Measurements from ENCODE around the gene GK.
"Not testable (repeated sequence)": the region's sequence is repeated elsewhere in the genome, so short reads cannot be mapped to it uniquely, and the experiment has no call there.

GK gene

DNA sequence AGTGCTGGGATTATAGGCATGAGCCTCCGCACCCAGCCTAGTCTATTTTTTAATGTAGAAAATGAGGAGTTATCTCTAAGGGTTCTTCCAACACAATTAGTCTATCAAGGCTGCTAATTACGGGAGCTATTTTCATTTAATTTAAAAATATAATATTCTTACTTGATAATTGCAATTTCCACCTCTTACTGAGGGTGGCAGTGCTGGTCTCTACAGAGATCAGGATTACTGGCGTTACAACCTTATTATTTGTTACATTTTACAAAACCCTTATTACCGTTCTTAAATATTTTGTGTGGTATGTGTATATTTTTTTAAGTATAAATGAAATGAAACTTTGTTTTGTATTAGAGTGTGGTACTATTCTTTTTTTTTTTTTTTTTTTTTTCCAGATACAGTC is 17.6 kb upstream of the GK start:
- CTCF ChIA-PET = interaction anchor here (0.8 kb wide), 1 partner anchor 45 kb away, joined by 4 read pairs; no protein-coding TSS in a partner anchor
- TF ChIP-seq, protein P1, sequence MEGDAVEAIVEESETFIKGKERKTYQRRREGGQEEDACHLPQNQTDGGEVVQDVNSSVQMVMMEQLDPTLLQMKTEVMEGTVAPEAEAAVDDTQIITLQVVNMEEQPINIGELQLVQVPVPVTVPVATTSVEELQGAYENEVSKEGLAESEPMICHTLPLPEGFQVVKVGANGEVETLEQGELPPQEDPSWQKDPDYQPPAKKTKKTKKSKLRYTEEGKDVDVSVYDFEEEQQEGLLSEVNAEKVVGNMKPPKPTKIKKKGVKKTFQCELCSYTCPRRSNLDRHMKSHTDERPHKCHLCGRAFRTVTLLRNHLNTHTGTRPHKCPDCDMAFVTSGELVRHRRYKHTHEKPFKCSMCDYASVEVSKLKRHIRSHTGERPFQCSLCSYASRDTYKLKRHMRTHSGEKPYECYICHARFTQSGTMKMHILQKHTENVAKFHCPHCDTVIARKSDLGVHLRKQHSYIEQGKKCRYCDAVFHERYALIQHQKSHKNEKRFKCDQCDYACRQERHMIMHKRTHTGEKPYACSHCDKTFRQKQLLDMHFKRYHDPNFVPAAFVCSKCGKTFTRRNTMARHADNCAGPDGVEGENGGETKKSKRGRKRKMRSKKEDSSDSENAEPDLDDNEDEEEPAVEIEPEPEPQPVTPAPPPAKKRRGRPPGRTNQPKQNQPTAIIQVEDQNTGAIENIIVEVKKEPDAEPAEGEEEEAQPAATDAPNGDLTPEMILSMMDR (IDR thresholded peaks at IDR 0.05; ENCODE audit: control extremely low read depth, extremely low read depth, low read depth, missing control alignments) = no peak
- POLR2A ChIA-PET = no interaction called here
- DNase-seq (ENCODE audit: extremely low spot score) = peak; percentile 29

DNA sequence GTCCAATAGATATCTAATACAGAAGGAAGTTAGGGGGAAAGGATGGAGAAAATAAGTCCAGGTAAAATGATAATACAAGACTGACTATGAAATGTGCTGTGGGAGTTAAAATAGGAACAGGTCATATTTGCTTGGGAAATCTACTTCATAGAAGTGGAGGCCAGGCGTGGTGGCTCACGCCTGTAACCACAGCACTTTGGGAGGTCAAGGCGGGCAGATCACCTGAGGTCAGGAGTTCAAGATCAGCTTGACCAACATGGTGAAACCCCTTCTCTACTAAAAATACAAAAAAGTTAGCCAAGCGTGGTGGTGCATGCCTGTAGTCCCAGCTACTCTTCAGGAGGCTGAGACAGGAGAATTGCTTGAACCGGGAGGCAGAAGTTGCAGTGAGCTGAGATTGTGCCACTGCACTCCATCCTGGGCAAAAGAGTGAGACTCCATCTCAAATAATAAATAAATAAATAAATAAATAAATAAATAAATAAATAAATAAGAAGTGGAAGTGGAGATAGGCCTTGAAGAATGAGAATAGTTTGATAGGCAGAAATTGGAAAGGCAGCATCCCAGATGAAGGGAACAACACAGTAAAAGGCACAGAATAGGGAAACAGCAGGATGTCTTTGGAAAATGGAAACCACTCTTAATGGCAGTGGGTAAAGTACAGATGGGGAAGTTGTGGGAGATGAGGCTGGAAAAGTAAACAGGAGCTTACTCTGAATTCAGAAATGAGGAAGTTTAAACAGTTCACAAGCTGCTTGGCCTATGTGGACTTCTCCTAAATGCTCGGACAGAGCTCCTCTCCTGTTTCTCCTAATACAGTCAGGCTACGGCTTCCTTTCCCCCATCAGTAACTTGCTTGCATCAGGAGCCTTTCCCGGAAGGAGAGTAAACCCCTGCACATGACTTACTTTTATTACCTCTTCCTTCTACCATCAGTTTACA is 15.1 kb upstream of the GK start:
- TF ChIP-seq, protein P1 (IDR thresholded peaks at IDR 0.05; ENCODE audit: control extremely low read depth, extremely low read depth, low read depth, missing control alignments) = no peak
- ChIA-PET POLR2A (no interaction called here), CTCF (no interaction called here)
- DNase-seq (ENCODE audit: extremely low spot score) = no peak

DNA sequence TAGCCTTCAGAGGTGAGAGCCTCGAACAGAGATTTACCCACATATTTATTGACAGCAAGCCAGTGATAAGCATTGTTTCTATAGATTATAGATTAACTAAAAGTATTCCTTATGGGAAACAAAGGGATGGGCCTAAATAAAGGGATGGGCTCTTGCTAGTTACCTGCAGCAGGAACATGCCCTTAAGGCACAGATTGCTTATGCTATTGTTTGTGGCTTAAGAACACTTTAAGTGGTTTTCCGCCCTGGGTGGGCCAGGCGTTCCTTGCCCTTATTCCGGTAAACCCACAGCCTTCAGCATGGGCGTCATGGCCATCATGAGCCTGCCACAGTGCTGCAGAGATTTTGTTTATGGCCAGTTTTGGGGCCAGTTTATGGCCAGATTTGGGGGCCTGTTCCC is 13.5 kb upstream of the GK start:
- POLR2A ChIA-PET; DNase-seq (ENCODE audit: extremely low spot score): not testable (repeated sequence)
- CTCF ChIA-PET = interaction anchor here (1.2 kb wide), 1 partner anchor 10 kb away, joined by 3 read pairs; no protein-coding TSS in a partner anchor

DNA sequence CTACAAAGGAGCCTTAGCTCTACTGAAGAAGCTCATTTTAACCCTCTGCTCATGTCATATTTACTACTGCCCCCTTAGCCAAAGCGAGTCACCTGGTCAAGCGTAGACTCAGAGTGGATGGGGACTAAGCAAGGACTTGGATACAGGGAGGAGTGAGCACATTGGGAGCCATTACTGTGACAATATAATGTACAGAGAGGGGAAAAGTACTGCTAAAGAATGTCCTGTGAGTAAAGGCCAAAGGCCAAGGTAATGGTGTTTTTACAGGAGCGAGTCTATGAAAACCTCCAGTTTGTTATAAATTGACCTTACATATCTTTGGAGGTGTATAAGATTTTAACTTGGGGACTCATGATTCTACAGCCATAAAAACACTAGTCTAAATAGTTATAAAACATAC is 10.6 kb upstream of the GK start:
- TF ChIP-seq, protein P1 (IDR thresholded peaks at IDR 0.05; ENCODE audit: control extremely low read depth, extremely low read depth, low read depth, missing control alignments) = no peak
- DNase-seq (ENCODE audit: extremely low spot score) = no peak
- ChIA-PET CTCF (no interaction called here), POLR2A (no interaction called here)

DNA sequence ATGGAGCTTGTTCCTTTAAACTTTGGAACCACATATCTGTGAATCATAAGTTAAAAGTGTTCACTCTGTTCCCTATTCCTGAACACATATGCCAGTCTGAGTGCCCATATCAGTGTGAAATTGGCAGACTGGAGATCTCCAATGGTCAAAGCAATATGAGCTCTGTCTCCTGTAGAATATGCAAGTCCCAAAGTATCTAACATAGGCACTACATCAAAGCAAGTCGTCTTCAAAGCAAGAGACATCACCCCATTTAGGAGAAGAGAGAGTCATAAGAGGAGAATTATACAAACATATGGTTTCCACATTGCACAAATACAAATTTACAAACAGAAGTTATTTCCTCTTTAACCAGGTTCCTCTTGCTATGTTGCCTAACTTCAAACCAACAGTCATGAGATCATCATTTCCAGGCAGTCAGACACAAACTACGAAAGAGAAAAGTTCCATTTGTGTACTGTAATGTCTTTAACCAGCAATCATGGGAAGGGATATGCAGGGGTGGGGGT is 9.9 kb upstream of the GK start:
- no peak for DNase-seq (ENCODE audit: extremely low spot score)
- TF ChIP-seq, protein P1 (IDR thresholded peaks at IDR 0.05; ENCODE audit: control extremely low read depth, extremely low read depth, low read depth, missing control alignments) = no peak
- POLR2A ChIA-PET = no interaction called here
- CTCF ChIA-PET = no interaction called here

DNA sequence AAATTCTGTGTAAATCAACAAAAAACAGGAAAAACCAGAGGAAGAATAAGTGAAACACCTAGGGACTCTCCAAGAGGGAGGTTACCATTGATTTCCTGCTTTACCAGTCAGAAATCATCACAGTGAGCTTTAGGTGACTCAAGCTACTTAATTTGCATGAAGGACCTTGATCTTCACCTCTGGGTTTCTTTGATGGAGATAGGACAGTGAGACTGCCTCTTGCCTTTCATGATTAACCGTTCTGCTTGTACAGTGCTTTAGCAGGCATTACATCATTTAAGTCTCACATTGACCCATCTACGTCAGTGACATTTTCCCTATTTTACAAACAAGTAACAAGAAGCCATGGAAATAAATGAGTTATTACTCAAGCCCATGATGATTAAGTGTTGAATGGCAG is 3.4 kb upstream of the GK start:
- CTCF ChIA-PET = interaction anchor here (1.0 kb wide), 3 partner anchors 9 to 80 kb away, joined by 3 to 4 read pairs (median 3); no protein-coding TSS in a partner anchor

More for the DNA sequence above, 3.4 kb upstream of the GK start:
- TF ChIP-seq, protein P1 (IDR thresholded peaks at IDR 0.05; ENCODE audit: control extremely low read depth, extremely low read depth, low read depth, missing control alignments) = no peak
- DNase-seq (ENCODE audit: extremely low spot score) = peak; percentile 24
- POLR2A ChIA-PET = no interaction called here
